HG03342 (cell line): ENCODE results near the gene NDUFS2.

ENCODE experiments used
- ATAC-seq: cut with Tn5 transposase; IDR thresholded peaks from one replicate; pipeline ENCODE4 v1.9.1; 2021; ENCODE audit warnings: mild to moderate bottlenecking, moderate library complexity; ENCODE audit not compliant: unreplicated experiment

The NDUFS2 gene

DNA sequence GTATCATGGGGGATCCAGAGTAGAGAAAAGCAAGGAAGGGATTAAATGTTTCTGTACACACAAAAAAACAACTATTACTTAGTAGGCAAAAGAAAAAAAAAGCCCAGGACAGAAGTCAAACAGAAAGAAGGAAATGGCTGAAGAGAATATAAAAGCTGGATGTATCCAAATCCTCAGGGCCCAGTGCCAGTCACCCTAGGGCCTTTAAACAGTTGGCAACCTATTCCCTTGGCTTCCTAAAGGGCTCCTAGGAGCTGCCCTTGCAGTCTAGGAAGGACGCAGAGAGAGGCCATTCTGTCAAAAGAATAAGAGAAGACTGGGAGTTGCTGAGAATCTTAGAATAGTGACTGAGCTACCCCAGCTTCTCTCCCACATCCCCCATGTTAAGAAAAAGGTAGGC is 29.8 kb upstream of the NDUFS2 start:
- no peak for ATAC-seq

DNA sequence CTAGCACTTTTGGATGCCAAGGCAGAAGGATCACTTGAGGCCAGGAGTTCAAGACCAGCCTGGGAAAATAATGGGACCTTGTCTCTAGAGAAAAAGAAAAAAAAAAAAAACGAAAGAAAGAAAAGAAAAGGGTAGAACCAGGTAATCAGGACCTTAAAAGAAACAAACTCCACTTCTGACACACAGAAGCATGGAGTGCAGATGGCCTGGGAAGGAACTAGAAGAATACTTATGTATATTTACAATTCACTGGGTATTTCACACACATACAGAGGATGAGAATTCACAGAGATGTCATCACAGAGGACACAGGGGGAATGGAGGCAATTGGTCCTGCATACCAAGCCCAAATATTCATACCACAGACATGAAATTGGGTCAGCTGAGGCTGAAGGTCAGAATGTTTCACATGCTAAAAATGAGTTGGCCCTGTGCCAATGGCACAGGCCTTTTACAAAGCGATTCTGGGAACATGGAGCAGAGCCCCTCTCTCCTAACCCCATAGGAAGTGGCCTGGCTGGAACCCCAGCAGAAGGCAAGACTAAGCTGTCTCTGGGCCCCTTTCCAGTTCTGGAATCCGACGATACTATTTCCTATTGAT is 29.3 kb upstream of the NDUFS2 start:
- no peak for ATAC-seq

DNA sequence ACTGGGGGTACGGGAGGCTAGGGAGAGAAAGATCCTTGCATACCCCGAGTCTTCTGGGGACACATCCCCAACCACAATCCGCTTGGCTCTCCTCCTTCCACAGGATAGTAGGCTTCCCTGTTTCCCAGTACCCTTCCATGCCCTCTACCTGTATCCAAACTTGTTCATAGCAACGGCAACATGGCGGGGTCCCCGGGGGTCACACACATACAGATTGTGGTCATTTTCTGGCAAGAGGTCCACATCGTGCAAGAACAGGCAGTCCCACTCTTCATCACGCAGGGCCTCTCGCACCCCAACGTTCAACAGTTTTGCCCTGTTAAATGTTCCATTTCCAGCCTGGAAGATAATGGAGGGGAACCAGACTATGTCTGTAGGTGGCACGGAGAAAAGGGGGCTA is 28.5 kb upstream of the NDUFS2 start:
- no peak for ATAC-seq

- ATAC-seq, result no peak
Measured at GRCh38 chr1:161174911-161175310, 27.3 kb upstream of the NDUFS2 start.

- no peak for ATAC-seq
Measured at GRCh38 chr1:161175771-161176453, 26.3 kb upstream of the NDUFS2 start.

- ATAC-seq, result no peak
Measured at GRCh38 chr1:161176468-161177111, 25.6 kb upstream of the NDUFS2 start.

DNA sequence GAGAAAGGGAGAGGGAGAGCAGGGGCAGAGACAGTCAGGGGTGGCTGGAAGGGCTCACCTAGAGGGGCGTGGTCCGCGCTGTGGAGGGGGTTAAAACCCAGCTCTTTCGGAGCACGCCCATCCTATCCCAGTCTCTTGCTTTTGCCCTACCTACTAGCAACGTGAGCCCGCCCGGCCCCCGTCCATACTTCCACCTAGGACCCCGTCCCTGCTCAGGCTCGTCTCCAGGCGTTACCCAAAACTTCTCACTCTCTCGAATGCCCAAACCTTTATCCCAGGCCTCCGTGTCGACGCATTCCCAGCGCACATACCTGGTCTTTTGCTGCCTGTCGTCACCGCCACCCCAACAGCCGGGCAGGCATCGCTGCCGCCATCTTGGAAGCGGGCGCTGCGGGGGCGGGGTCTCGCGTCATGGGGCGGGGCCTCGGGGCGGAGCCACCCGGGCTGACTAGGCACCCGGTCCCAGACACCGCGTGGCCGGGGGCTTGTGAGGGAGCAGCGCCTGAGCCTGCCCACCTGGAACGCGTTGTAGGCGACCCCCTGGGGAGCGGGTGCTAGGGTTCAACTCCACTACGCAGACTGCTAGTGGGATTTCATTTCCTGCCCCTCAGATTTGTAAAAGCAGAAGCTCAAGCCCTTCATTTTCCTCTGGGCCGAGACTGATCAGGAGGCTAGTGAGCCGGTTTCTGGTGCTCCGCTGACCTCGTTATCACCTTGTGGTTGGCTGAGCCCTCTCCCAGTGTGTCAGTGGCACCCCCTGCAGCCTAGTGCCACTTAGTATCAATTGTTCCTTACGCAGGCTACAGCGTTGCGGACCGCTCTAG is 24.8 kb upstream of the NDUFS2 start, which contains the start of gene B4GALT3:
TSS of gene B4GALT3 (minus strand) at position 396 of the 824 bp plus-strand sequence. CDS start 1,447 bp downstream, outside the sequence.
- peak; percentile 80 for ATAC-seq

DNA sequence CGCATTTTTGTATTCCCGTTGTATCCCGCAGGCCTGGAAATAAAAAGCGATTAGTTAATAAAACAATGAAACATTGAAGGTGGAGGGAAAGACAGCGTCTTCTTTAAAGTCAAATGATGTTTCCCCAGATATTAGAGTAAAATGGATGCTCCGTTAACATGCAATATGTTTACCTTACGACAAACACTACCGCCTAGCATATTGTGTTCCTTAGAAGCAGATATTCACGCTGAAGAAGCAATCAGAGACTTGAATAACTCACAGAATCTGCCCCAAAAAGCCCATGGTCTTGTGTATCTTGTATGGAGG is 24.3 kb upstream of the NDUFS2 start:
- ATAC-seq, result no peak

DNA sequence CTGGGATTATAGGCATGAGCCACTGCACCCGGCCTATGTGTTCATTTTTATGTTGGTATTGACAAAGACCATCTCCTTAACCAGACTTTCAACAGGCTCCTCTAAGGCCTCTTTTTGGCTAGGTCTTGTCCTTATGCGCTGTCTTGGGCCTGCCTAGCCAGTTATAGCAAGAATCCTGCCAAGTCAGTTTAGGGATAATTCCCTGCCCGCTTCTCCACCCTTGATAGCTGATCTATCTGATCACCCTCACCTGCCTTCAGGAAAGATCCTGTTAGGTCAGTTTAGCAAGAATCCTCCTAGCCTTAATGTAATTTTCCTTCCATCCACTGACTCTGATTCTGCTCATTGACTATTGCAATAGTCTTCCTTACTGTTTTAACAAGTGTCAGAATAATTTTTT is 22.5 kb upstream of the NDUFS2 start:
- ATAC-seq, result no peak

- ATAC-seq, result no peak
Measured at GRCh38 chr1:161180639-161181038, 21.5 kb upstream of the NDUFS2 start.

GRCh38 chr1:161182214-161182613 is 20.0 kb upstream of the NDUFS2 start:
- ATAC-seq, result peak; percentile 43

DNA sequence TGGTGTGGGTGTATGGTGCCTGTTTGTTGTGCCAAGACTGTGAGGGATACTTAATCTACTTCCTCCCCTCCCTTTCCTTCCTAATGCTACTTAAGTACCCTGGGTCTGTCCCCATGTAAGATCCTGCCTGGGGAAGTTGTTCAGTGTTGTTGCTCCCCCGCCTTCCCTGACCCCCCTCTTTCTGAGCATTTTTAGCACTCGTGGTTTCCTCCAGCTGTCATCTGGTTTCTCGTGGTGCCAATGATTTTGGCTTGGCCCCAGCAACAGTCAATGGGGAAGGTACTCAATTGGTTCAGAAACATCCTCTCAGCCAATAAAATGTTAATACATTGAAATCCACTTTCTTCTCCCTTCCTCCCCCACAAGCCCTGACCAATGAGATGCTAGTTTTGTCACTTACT is 16.9 kb upstream of the NDUFS2 start:
- ATAC-seq, result peak; percentile 63

- peak; percentile 34 for ATAC-seq
Measured at GRCh38 chr1:161185732-161186311, 16.3 kb upstream of the NDUFS2 start.

DNA sequence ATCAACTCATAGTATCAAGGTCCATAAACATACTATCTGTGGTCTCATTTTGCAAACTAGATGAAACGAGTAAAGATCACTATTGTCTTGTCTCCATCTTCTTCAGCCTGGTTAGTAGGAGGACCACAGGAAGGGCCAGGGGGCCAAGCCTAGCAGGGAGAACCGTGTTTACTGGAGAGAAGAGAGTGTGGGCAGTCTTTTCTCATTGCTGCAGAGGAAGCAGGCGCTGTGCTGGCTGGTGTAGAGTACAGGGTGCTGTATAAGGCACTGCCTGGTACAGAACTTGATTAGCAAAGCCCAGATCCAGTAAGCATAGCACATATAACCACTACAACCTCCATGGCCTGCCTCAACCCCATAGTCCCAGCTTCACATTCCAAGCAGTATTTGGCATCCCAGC is 14.9 kb upstream of the NDUFS2 start:
- no peak for ATAC-seq

DNA sequence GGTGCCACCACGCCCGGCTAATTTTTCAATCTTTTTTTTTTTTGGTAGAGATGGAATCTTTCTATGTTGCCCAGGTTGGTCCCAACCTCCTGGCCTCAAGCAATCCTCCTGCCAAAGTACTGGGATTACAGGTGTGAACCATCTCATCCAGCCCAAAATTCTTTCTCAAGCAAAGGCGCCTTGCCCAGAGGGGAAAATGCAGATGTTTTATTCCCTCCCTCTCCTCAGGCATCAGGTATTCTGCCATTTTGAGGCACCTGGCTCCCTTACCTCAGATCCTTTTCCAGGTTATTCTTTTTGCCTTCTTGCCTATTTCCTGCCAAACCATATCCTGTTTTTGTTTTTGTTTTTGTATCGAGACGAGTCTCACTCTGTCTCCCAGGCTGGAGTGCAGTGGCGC is 13.8 kb upstream of the NDUFS2 start:
- no peak for ATAC-seq

GRCh38 chr1:161189036-161189435 is 13.1 kb upstream of the NDUFS2 start:
- no peak for ATAC-seq

- no peak for ATAC-seq
Measured at GRCh38 chr1:161190962-161191521, 11.1 kb upstream of the NDUFS2 start.

DNA sequence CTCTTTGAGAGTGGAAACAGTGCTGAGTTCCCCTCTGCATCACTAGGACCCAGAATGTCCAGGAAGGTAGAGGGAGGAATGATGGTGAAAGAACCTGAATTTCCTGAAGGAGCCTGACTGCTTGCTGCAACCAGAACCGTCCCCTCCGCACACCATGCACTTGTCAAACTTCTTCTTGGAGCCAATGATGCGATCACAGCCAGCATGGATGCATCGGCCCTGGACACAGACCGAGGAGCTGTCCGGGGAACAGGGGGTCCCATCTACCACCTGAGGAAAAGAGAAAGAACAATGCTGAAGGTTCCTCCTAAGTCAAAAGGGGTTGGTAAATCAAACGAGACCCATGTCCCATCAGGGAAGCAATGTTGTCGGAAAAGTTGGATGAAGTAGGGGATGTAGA is 10.2 kb upstream of the NDUFS2 start:
- no peak for ATAC-seq

DNA sequence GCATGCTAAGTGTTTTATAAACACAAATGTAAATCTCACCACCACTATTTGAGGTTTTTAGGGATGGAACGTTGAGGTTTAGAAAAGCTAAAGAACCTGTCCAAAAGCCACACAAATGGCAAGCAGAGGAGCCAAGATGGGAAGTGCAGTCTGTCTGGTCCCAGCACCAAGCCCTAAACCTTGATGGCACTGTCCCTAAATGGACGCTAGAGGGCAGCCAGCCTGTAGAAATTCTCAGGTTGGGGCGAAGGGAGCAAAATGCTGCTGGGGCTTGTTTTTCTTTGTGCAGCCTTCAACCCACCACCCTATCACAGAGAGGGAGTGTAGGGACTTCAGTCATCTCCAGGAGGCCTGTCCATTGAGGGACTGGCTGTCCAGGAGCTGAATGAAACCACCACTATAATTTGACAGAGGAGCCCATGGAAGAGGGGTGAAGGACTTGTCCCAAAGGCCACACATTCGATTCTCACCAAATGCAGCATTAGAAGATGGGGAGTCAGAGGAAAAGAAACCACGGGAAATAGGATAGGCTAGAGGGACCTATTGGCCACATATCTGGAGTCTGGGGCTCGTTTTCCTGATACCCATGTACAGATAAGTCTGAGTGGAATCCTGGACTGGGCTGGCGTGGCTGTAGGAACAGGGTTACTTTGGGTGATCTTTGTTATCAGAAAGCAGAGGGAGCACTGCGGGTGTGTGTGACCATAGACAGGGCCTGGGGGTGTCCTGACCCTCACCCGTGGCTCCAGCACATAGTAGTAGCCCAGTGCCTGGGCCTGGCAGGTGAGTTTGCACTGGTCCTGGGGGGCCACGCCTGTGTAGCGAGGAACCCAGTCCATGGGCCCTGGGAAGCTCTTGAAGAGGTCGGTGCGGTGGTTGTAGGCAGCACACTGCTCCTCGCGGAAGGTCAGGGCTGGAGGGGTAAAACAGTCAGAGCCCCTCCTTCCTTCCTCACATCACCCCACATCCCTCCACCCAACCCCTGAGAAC is 9.4 kb upstream of the NDUFS2 start:
- ATAC-seq, result peak; percentile 75
